SU-DHL-6 (cell line): Measurements from ENCODE around the gene DAO.

Experiments used
- EZH2phosphoT487 ChIP-seq: fragments of 200-600 bp; sonication (generic), shearing (Covaris generic); conservative IDR thresholded peaks from 2 replicates; pipeline ENCODE4 v1.6.1; 2018; ENCODE audit warnings: mild to moderate bottlenecking, antibody characterized with exemption, low read length, moderate library complexity, mixed read lengths
- TF ChIP-seq, protein P1 (sequence below): fragments of 200-600 bp; sonication (generic); IDR thresholded peaks from one replicate; pipeline ENCODE4 v1.5.1; 2017; ENCODE audit warnings: antibody characterized with exemption, mild to moderate bottlenecking, low read length, moderate library complexity; ENCODE audit not compliant: insufficient read depth, poor library complexity, severe bottlenecking

DNA sequence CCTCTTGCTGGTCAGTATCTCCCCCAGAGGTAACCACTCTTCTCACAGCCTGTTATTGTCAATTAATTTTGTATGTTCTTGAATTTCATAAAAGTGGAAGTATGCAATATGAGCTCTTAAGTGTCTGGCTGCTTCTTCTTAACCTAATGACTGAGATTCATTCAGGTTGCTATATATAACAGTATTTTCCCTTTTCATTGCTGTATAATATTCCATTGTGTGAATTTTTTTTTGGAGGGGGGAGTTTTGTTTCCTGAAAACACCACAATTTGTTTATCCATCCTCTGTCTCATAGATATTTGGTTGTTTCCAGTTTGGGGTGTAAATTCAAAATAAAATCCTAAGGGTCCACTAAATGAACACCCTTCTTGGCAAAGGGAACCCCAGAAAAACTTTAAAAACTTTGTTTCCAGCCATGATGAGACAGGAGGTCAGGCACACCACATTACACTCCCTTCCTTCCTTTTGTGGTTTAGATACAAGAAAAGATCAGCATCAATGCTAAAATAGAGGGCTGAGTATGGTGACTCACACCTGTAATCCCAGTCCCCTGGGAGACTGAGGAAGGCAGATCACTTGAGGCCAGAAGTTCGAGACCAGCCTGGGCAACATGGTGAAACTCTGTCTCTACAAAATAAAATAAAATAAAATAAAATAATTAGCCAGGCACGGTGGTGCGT lies 4.1 kb upstream of the DAO start:
- TF ChIP-seq, protein P1, sequence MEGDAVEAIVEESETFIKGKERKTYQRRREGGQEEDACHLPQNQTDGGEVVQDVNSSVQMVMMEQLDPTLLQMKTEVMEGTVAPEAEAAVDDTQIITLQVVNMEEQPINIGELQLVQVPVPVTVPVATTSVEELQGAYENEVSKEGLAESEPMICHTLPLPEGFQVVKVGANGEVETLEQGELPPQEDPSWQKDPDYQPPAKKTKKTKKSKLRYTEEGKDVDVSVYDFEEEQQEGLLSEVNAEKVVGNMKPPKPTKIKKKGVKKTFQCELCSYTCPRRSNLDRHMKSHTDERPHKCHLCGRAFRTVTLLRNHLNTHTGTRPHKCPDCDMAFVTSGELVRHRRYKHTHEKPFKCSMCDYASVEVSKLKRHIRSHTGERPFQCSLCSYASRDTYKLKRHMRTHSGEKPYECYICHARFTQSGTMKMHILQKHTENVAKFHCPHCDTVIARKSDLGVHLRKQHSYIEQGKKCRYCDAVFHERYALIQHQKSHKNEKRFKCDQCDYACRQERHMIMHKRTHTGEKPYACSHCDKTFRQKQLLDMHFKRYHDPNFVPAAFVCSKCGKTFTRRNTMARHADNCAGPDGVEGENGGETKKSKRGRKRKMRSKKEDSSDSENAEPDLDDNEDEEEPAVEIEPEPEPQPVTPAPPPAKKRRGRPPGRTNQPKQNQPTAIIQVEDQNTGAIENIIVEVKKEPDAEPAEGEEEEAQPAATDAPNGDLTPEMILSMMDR: no peak
- TF ChIP-seq EZH2phosphoT487: no peak
